ENCODE measurements around the gene TMEM150A. TPM values are rescaled to one million over a fixed set of nuclear protein-coding genes. Genes with fewer than 3 reads are reported as not detected.

Gene TMEM150A
- total and polyA plus RNA-seq, 2 of the 13 experiments (the other 11 are each of a cell fraction or from before 2014, with no cell fraction given), result 30.1 to 70.4 TPM

DNA sequence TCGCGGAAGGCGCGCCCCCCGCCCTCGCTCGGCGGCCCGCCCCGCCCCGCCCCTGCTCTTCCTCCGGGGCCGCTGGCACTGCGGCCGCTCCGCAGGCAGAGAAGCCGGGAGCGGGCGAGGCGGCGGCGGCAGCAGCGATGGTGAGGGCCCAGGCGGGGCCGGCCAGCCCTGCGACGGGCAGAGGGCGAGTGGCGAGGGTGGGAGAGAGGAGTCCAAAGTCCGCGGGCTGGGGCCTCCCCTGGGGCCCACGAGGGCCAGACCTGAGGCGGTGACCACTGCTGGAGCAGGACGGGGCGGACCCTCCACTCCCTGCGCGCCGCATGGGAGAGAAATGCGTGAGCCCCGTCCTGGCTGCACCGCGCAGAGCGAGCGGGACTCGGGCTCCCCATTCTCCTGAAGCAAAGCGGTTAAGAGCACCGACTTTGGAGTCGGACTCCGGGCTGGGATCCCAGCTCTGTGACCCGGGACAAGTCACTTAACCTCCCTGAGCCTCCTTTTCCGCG is 18.1 kb downstream of the TMEM150A start, which contains the start of gene VAMP5 (continued):
- TF ChIP-seq, protein P1, sequence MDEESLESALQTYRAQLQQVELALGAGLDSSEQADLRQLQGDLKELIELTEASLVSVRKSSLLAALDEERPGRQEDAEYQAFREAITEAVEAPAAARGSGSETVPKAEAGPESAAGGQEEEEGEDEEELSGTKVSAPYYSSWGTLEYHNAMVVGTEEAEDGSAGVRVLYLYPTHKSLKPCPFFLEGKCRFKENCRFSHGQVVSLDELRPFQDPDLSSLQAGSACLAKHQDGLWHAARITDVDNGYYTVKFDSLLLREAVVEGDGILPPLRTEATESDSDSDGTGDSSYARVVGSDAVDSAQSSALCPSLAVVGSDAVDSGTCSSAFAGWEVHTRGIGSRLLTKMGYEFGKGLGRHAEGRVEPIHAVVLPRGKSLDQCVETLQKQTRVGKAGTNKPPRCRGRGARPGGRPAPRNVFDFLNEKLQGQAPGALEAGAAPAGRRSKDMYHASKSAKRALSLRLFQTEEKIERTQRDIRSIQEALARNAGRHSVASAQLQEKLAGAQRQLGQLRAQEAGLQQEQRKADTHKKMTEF (CRISPR knock-in tag; IDR thresholded peaks at IDR 0.05), result peak; percentile 95
- TF ChIP-seq MED13 (CRISPR knock-in tag; IDR thresholded peaks at IDR 0.05), result peak; percentile 93
- TF ChIP-seq ZHX2 (IDR thresholded peaks at IDR 0.05; ENCODE audit: low read depth), result no peak
- TF ChIP-seq ZHX2 (CRISPR knock-in tag; IDR thresholded peaks at IDR 0.05; ENCODE audit: borderline replicate concordance), result no peak; the same call in 1 of the 2 replicates
- TF ChIP-seq POLR2AphosphoS5 (IDR thresholded peaks at IDR 0.05; ENCODE audit: low read depth, low read length), result peak; percentile 78
- TF ChIP-seq MAZ (IDR thresholded peaks at IDR 0.05; ENCODE audit: borderline replicate concordance, low read depth, low read length), result peak; percentile 64; the same call in 1 of the 2 replicates
- TF ChIP-seq MAZ (CRISPR knock-in tag; IDR thresholded peaks at IDR 0.05; ENCODE audit: low read depth), result peak; percentile 96
- peak; percentile 75; the same call in 1 of the 2 replicates for TF ChIP-seq ZBTB39 (CRISPR knock-in tag; IDR thresholded peaks at IDR 0.05)
- peak; percentile 58; the same call in 1 of the 2 replicates for TF ChIP-seq ZNF556 (CRISPR knock-in tag; IDR thresholded peaks at IDR 0.05; ENCODE audit: borderline replicate concordance)
- peak; percentile 53 for TF ChIP-seq DPF2 (CRISPR knock-in tag; IDR thresholded peaks at IDR 0.05; ENCODE audit: borderline replicate concordance, low read depth)
- peak; percentile 64; the same call in 1 of the 2 replicates for TF ChIP-seq HOXA9 (CRISPR knock-in tag; IDR thresholded peaks at IDR 0.05; ENCODE audit: borderline replicate concordance)
- 0 out of 2 replicates have a peak, but pooled peaks have one; percentile 20 for TF ChIP-seq ZNF513 (CRISPR knock-in tag; conservative IDR thresholded peaks at IDR 0.05)
- peak; percentile 65; the same call in 1 of the 2 replicates for TF ChIP-seq ZNF460 (CRISPR knock-in tag; IDR thresholded peaks at IDR 0.05; ENCODE audit: borderline replicate concordance)
